GM18507 (cell line): ENCODE measurements around the gene MYOZ1.
"Not testable (repeated sequence)": the region's sequence is repeated elsewhere in the genome, so short reads cannot be mapped to it uniquely, and the experiment has no call there.

Experiments
- DNase-seq: peaks from one replicate; pipeline ENCODE4 v3.0.0; 2011; ENCODE audit warnings: low read depth; ENCODE audit not compliant: insufficient read length; ENCODE audit errors: extremely low spot score
- FAIRE-seq: peaks from 2 replicates; lab custom pipeline; 2011; peaks lifted over from hg19 to GRCh38; lab: Jason Lieb, UNC

MYOZ1 gene

DNA sequence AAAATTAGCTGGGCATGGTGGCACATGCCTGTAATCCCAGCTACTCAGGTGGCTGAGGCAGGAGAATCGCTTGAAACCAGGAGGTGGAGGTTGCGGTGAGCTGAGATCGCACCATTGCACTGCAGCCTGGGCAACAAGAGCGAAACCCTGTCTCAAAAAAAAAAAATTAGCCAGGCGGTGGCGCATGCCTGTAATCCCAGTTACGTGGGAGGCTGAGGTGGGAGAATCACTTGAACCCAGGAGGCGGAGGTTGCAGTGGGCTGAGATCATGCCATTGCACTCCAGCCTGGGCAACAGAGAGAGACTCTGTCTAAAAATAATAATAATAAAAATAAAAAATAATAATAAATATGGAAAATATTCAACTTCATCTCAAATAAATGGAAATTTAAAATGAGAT is 24.1 kb downstream of the MYOZ1 start:
- DNase-seq, FAIRE-seq: not testable (repeated sequence)

GRCh38 chr10:73614720-73615119 is 26.6 kb downstream of the MYOZ1 start:
- no peak for FAIRE-seq

GRCh38 chr10:73609116-73609515 is 32.2 kb downstream of the MYOZ1 start:
- FAIRE-seq (no peak), DNase-seq (no peak)

More at GRCh38 chr10:73614720-73615119, 26.6 kb downstream of the MYOZ1 start:
- DNase-seq: no peak

- FAIRE-seq (no peak), DNase-seq (no peak)
Measured at GRCh38 chr10:73601486-73601921, 39.8 kb downstream of the MYOZ1 start.

- FAIRE-seq (no peak), DNase-seq (no peak)
Measured at GRCh38 chr10:73597346-73597745, 43.9 kb downstream of the MYOZ1 start.

- FAIRE-seq: no peak
- no peak for DNase-seq
Measured at GRCh38 chr10:73593812-73594211, 47.5 kb downstream of the MYOZ1 start.

DNA sequence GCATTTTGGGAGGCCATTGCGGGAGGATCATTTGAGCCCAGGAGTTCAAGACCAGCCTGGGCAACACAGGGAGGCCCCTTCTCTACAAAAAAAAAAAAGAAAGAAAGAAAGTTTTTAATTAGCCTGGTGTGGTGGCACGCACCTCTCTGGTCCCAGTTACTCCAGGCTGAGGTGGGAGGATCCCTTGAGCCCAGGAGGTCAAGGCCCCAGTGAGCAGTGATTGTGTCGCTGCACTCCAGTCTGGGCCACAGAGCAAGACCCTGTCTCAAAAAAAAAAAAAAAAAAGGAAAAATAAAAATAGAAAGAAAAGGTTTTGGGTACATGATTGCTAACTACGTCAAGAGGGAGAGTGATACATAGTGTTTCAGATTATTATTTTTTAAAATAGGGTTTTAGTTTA is 48.2 kb downstream of the MYOZ1 start:
- no peak for DNase-seq
- no peak for FAIRE-seq

DNA sequence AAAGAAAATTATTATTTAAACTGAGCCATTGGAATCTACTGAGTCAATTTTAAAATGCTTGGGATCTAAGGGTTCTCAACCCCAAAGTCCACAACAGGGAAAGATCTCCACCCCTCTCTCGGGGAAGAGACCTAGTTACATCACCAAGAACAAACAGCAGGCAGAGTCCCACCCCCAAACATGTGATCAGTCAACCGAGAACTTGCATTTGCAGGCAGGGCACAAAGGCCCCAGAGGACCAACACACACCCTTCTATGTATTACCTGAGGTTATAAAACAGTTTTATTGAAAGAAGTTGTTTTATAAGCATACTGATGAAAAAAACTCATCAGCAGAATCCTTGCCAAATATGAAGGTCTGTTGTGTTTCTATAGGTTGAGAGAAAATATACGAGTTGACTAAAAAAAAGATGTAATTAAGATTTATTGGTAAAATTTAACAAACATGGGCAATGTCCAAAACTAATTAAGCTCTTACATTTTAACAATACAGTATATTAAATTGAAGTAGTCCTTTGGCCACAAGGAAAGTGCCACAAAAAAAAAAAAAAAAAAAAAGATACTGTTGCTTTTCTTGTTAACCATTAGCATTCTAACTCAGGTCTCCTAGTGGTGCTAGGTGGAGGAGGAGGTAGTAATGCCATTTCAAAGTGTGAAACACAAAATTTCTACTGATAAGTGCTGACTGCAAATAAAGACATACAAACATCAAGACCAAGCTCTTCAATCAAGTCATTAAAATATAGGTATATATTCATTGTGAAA is 49.2 kb downstream of the MYOZ1 start:
- FAIRE-seq (peak; percentile 57), DNase-seq (no peak)

DNA sequence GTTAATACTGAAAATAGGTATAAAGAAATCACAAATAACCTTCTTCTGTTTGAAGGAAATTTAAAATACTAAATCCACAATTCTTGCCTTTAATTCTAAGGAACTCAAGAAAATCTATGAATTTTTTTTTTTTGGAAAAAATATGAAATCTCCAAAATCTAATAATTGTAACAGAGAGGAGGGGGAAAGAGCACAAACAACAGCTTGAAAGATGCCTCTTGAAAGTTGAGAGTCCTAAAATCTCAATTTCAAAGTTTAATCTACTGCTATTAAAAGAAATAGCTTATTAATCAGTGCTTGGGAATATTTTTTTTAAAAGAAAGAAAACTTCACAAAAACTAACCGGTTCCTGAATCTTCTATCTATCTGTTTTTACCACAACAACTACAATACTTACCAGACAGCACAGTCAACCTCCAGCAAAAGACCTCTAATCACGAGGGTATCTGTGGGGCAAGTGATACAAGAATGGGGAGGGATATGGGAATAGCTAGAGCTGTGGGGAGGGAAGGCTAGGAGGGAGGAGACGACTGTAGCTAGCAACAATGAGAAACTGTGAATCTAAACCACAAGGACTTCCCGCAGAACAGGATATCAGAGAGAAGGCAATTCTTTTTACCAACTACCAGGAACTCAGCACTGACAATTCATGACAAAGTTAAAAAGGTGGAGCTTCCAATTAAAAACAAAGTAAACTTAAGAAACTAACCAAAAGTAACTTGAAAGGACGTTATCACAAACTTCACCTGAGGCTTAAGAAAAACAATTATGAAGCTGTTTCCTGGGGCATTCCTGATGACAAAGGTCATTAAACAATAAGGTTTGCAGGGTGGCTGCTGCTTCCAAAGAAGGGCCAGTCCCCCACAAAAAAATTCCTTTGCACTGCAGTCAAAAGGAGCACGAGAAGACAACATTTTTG is 50.1 kb downstream of the MYOZ1 start, which contains the start of gene USP54:
TSS of gene USP54 (minus strand) at position 462 of the 919 bp plus-strand sequence. CDS start 15,684 bp downstream, outside the sequence.
- DNase-seq (no peak), FAIRE-seq (peak; percentile 57)

GRCh38 chr10:73589563-73590126 is 51.6 kb downstream of the MYOZ1 start:
- DNase-seq (no peak), FAIRE-seq (no peak)

DNA sequence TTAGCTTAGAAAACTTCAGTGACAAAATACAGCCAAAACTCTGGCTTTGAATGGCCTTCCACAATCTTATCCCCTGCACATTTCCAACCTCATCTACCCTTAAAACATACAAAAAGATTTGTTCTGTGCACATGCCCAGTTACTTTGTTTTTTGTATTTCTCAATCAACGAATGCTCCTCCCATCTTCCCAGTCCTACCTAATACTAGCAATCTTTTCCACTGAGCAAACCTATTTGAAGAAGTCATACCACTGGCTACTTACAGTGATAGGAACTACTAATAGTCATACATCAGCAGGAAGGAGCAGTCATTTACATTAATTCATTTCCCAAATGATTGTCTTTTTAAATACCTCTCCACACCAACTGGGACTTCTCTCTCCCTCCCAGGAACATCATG is 52.6 kb downstream of the MYOZ1 start:
- DNase-seq (no peak), FAIRE-seq (no peak)

GRCh38 chr10:73586583-73586984 is 54.7 kb downstream of the MYOZ1 start:
- DNase-seq (no peak), FAIRE-seq (no peak)

GRCh38 chr10:73585327-73585726 is 55.9 kb downstream of the MYOZ1 start:
- DNase-seq (no peak), FAIRE-seq (no peak)

GRCh38 chr10:73584737-73585136 is 56.5 kb downstream of the MYOZ1 start:
- no peak for DNase-seq
- FAIRE-seq: no peak

- DNase-seq: no peak
- FAIRE-seq: no peak
Measured at GRCh38 chr10:73581918-73582317, 59.4 kb downstream of the MYOZ1 start.
